ENCODE results near the gene CGA. TPM values are rescaled to one million over a fixed set of nuclear protein-coding genes. Genes with fewer than 3 reads are reported as not detected.

CGA gene
- polyA plus RNA-seq, 2 of the 4 experiments (the other 2 are of a cell fraction): not detected

- CTCF ChIA-PET: interaction anchor here (1.5 to 5.7 kb wide), 2 partner anchors 8 to 170 kb away, joined by 4 to 37 read pairs; no protein-coding TSS in a partner anchor
- WGBS (ENCODE audit: missing lambda C conversion rate): 5% methylated on average over 3 of the region's 3 CpGs
- Histone ChIP-seq H3K4me3 (no peak overlapping the region), H3K4me1 (no peaks in the 10 kb centered on the region), H3K27ac (no peak overlapping the region), H3K4me2 (no peak overlapping the region), H3K9me3 (no peaks in the 10 kb centered on the region)
- TF ChIP-seq ZSCAN20 (CRISPR knock-in tag; IDR thresholded peaks at IDR 0.05) (no peak), JUNB (IDR thresholded peaks at IDR 0.05) (no peak), FOSL2 (IDR thresholded peaks at IDR 0.05) (no peak), FOSL2 (CRISPR knock-in tag; IDR thresholded peaks at IDR 0.05) (no peak), HDAC2 (IDR thresholded peaks at IDR 0.05) (no peak), GATA3 (IDR thresholded peaks at IDR 0.05; ENCODE audit: borderline replicate concordance) (no peak), HOXA7 (CRISPR knock-in tag; IDR thresholded peaks at IDR 0.05) (no peak), CHD2 (IDR thresholded peaks at IDR 0.05; ENCODE audit: low read length, partially characterized antibody) (no peak), NFE2L2 (conservative IDR thresholded peaks at IDR 0.05; ENCODE audit: low read length) (no peak), HMGXB4 (CRISPR knock-in tag; IDR thresholded peaks at IDR 0.05; ENCODE audit: borderline replicate concordance) (no peak), ZNF302 (CRISPR knock-in tag; IDR thresholded peaks at IDR 0.05) (no peak), POLR2A (IDR thresholded peaks at IDR 0.05; ENCODE audit: low read length) (no peak), EP300 (IDR thresholded peaks at IDR 0.05) (no peak), PHF8 (IDR thresholded peaks at IDR 0.05; ENCODE audit: borderline replicate concordance, low read depth) (no peak), ZFP36 (IDR thresholded peaks at IDR 0.05; ENCODE audit: borderline replicate concordance, partially characterized antibody) (no peak)
- TF ChIP-seq, protein P1, sequence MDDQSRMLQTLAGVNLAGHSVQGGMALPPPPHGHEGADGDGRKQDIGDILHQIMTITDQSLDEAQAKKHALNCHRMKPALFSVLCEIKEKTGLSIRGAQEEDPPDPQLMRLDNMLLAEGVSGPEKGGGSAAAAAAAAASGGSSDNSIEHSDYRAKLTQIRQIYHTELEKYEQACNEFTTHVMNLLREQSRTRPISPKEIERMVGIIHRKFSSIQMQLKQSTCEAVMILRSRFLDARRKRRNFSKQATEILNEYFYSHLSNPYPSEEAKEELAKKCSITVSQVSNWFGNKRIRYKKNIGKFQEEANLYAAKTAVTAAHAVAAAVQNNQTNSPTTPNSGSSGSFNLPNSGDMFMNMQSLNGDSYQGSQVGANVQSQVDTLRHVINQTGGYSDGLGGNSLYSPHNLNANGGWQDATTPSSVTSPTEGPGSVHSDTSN (IDR thresholded peaks at IDR 0.05): no peak
- TF ChIP-seq, protein P2, sequence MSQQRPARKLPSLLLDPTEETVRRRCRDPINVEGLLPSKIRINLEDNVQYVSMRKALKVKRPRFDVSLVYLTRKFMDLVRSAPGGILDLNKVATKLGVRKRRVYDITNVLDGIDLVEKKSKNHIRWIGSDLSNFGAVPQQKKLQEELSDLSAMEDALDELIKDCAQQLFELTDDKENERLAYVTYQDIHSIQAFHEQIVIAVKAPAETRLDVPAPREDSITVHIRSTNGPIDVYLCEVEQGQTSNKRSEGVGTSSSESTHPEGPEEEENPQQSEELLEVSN (IDR thresholded peaks at IDR 0.05; ENCODE audit: borderline replicate concordance, low read depth): no peak
- TF ChIP-seq, protein P3, sequence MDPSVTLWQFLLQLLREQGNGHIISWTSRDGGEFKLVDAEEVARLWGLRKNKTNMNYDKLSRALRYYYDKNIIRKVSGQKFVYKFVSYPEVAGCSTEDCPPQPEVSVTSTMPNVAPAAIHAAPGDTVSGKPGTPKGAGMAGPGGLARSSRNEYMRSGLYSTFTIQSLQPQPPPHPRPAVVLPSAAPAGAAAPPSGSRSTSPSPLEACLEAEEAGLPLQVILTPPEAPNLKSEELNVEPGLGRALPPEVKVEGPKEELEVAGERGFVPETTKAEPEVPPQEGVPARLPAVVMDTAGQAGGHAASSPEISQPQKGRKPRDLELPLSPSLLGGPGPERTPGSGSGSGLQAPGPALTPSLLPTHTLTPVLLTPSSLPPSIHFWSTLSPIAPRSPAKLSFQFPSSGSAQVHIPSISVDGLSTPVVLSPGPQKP (IDR thresholded peaks at IDR 0.05; ENCODE audit: low read depth, low read length): no peak
- POLR2A ChIA-PET: no interaction called here
- ATAC-seq (no peak), FAIRE-seq (no peak), DNase-seq (ENCODE audit: low read depth in 1 of 2, low spot score in 1 of 2) (no peak)
These were observed 23.2 kb downstream of the CGA start for GRCh38 chr6:87071683-87072082.

DNA sequence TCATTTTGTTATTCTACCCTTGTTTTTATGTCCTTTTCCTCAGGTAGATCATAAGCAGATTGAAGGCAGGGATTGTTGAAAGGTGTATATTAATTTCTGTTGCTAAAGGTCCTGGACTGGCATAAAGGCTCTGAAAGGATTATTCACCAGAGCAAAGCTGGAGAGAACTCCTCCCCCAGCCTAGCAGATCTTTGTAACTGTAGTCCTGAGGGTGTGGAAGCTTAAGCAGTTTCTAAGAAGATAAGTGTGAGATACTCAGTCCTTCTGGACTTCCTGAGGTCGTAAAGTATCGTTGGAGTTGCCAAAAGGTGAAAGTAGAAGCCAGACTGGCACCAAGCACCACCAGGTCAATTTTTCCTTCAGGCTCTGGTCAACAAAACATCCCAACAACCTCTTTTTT is 24.2 kb downstream of the CGA start:
- H3K4me2 ChIP-seq: no peak overlapping the region
- no peaks in the 10 kb centered on the region for H3K4me1 ChIP-seq
- TF ChIP-seq MYC (IDR thresholded peaks at IDR 0.05; ENCODE audit: borderline replicate concordance, low read length) (no peak), ZFP36 (IDR thresholded peaks at IDR 0.05; ENCODE audit: borderline replicate concordance, partially characterized antibody) (no peak), CEBPB (IDR thresholded peaks at IDR 0.05) (no peak), GATA3 (IDR thresholded peaks at IDR 0.05; ENCODE audit: borderline replicate concordance) (no peak), MAZ (IDR thresholded peaks at IDR 0.05; ENCODE audit: borderline replicate concordance, low read depth, low read length) (no peak), EHMT2 (IDR thresholded peaks at IDR 0.05; ENCODE audit: low read depth) (no peak), CBX2 (IDR thresholded peaks at IDR 0.05; ENCODE audit: borderline replicate concordance, low read depth) (no peak)
- no peak overlapping the region for H3K4me3 ChIP-seq
- WGBS (ENCODE audit: missing lambda C conversion rate): 25% methylated on average over 2 of the region's 2 CpGs
- no peak overlapping the region for H3K27ac ChIP-seq
- no peak for FAIRE-seq
- ATAC-seq: no peak
- CTCF ChIA-PET: interaction anchor here (1.5 to 5.7 kb wide), 2 partner anchors 9 to 170 kb away, joined by 4 to 37 read pairs; no protein-coding TSS in a partner anchor
- H3K9me3 ChIP-seq: no peaks in the 10 kb centered on the region
- POLR2A ChIA-PET: no interaction called here
- no peak for DNase-seq (ENCODE audit: low read depth in 1 of 2, low spot score in 1 of 2)

Measured in A549 (cell line).